Measurements from ENCODE around the gene TBC1D22B. TPM values are rescaled to one million over a fixed set of nuclear protein-coding genes. Genes with fewer than 3 reads are reported as not detected.

The TBC1D22B gene
- polyA plus RNA-seq, 1 of the 3 experiments (the other 2 are of a cell fraction), result 5.3 TPM

- TF ChIP-seq TEAD4 (IDR thresholded peaks at IDR 0.05; ENCODE audit: borderline replicate concordance, insufficient read depth) (no peak), RXRA (IDR thresholded peaks at IDR 0.05; ENCODE audit: borderline replicate concordance, low read depth) (no peak), FOXJ3 (CRISPR knock-in tag; IDR thresholded peaks at IDR 0.05) (no peak), TAF1 (IDR thresholded peaks at IDR 0.05; ENCODE audit: borderline replicate concordance, low read depth, low read length) (no peak), ZBTB33 (IDR thresholded peaks at IDR 0.05; ENCODE audit: borderline replicate concordance, low read depth) (no peak), TCF12 (IDR thresholded peaks at IDR 0.05) (no peak), USF2 (IDR thresholded peaks at IDR 0.05; ENCODE audit: borderline replicate concordance, low read depth, low read length) (no peak), GATA2 (CRISPR knock-in tag; IDR thresholded peaks at IDR 0.05) (no peak), MXI1 (IDR thresholded peaks at IDR 0.05; ENCODE audit: low read depth, low read length) (no peak), RFX5 (IDR thresholded peaks at IDR 0.05; ENCODE audit: low read length) (no peak), EZH2phosphoT487 (IDR thresholded peaks at IDR 0.05; ENCODE audit: borderline replicate concordance, low read depth) (no peak)
Measured at GRCh38 chr6:37257320-37257633, 295 bp upstream of the TBC1D22B start (continued).

DNA sequence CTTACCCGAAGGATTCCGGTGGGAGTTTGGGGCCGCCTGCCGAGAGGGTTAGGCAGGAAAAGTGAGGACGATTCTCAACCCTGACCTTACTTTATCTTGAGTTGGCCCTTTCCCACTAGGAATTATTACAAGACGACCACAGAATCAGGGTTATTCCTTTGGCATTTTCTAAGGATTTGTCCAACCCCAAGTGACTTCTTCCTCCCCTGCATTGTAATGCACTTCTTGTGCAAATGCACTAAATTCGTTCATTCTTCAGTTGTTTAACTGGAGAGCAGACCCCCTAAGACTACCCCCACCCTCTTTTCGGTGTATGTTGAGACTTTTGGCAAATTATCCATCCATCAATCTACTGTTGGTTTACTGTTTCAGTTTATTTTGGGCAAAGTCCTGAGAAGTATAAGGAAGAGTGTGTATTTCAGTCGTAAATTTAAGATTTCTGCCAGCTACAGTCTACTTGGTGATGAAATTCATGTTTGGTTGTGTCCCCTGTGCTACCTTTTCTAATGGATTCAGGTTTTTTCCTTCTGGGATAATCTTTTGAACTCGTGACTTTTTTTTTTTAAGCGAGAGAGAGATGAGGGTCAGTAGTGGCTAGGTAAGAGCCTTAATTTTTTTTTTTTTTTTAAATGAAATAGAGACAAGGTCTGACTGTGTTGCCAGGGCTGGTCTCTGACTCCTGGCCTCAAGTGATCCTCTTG, 983 bp downstream of the TBC1D22B start:
- Histone ChIP-seq H3K79me2 (ENCODE audit: insufficient read depth) (peaks cover 59% of the 10 kb centered on the region), H3K4me3 (ENCODE audit: low read depth in 2 of 2, low read length in 1 of 2) (peak overlapping the region; percentile 65 to 91), H3K4me2 (peak overlapping the region; percentile 87), H3K9me2 (no peaks in the 10 kb centered on the region), H3K4me1 (ENCODE audit: control insufficient read depth in 1 of 2, insufficient read depth in 2 of 2, low read depth in 1 of 2, low read length in 1 of 2) (peaks cover 10 to 11% of the 10 kb centered on the region in 2 experiments; a peak in 3 of 4 replicates), H3K27me3 (ENCODE audit: insufficient read depth) (no peaks in the 10 kb centered on the region), H4K20me1 (ENCODE audit: insufficient read depth) (no peaks in the 10 kb centered on the region), H3K27ac (ENCODE audit: low read depth in 2 of 2, low read length in 1 of 2) (peak overlapping the region; percentile 84 to 85), H2AFZ (ENCODE audit: low read depth) (peak overlapping the region; percentile 86), H3F3A (replicated peaks; ENCODE audit: insufficient read depth) (no peaks in the 10 kb centered on the region), H3K9me3 (no peaks in the 10 kb centered on the region), H3K9ac (peak overlapping the region; percentile 96), H3K36me3 (replicated peaks in 1 of 2; ENCODE audit: control insufficient read depth in 1 of 2, insufficient read depth in 2 of 2, low read length in 1 of 2) (no peaks in the 10 kb centered on the region)
- no peak for TF ChIP-seq EZH2phosphoT487 (IDR thresholded peaks at IDR 0.05; ENCODE audit: borderline replicate concordance, low read depth)
- peak; percentile 12; the same call in 1 of the 2 replicates for TF ChIP-seq CTCF (IDR thresholded peaks at IDR 0.05)
- CTCF ChIA-PET, result interaction anchor here (0.9 to 2.1 kb wide), 4 partner anchors 36 to 240 kb away, joined by 3 to 7 read pairs (median 4); no protein-coding TSS in a partner anchor
- POLR2A ChIA-PET, result interaction anchor here (1.5 kb wide), 1 partner anchor 36 kb away, joined by 8 read pairs; no protein-coding TSS in a partner anchor
- 32% methylated on average over 11 of the region's 11 CpGs for WGBS (ENCODE audit: low lambda C conversion rate)
- DNase-seq, result no peak
